PFSK-1 (cell line): ENCODE data around the gene ACTC1.

ENCODE experiments used
- POLR2AphosphoS5 ChIP-seq: IDR thresholded peaks from 2 replicates; pipeline ENCODE4 v1.6.1; 2012; ENCODE audit warnings: low read depth, mild to moderate bottlenecking, control low read depth, low read length, moderate library complexity
- SIN3A ChIP-seq: IDR thresholded peaks from 2 replicates; pipeline ENCODE4 v1.6.1; 2012; ENCODE audit warnings: mild to moderate bottlenecking, low read length, moderate library complexity, borderline replicate concordance; ENCODE audit not compliant: insufficient read depth
- TF ChIP-seq, protein P1 (sequence below), 2 experiments: IDR thresholded peaks; 2 replicates each; pipeline versions ENCODE4 v1.6.1 to v1.8.0; 2011 to 2012; ENCODE audit warnings: low read depth in 2 of 2, low read length in 2 of 2, control low read depth in 1 of 2, inconsistent platforms in 1 of 2, mild to moderate bottlenecking in 1 of 2, moderate library complexity in 1 of 2; ENCODE audit not compliant: insufficient read depth in 1 of 2

GRCh38 chr15:34794590-34795206 is 651 bp downstream of the ACTC1 start:
- TF ChIP-seq, protein P1, sequence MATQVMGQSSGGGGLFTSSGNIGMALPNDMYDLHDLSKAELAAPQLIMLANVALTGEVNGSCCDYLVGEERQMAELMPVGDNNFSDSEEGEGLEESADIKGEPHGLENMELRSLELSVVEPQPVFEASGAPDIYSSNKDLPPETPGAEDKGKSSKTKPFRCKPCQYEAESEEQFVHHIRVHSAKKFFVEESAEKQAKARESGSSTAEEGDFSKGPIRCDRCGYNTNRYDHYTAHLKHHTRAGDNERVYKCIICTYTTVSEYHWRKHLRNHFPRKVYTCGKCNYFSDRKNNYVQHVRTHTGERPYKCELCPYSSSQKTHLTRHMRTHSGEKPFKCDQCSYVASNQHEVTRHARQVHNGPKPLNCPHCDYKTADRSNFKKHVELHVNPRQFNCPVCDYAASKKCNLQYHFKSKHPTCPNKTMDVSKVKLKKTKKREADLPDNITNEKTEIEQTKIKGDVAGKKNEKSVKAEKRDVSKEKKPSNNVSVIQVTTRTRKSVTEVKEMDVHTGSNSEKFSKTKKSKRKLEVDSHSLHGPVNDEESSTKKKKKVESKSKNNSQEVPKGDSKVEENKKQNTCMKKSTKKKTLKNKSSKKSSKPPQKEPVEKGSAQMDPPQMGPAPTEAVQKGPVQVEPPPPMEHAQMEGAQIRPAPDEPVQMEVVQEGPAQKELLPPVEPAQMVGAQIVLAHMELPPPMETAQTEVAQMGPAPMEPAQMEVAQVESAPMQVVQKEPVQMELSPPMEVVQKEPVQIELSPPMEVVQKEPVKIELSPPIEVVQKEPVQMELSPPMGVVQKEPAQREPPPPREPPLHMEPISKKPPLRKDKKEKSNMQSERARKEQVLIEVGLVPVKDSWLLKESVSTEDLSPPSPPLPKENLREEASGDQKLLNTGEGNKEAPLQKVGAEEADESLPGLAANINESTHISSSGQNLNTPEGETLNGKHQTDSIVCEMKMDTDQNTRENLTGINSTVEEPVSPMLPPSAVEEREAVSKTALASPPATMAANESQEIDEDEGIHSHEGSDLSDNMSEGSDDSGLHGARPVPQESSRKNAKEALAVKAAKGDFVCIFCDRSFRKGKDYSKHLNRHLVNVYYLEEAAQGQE (IDR thresholded peaks at IDR 0.05; ENCODE audit: insufficient read depth in 1 of 2, low read depth in 2 of 2, low read length in 2 of 2), result no peak
- TF ChIP-seq POLR2AphosphoS5 (no peak), SIN3A (no peak)
